Cerebellar nuclear complex (tissue), 1 donor: ENCODE data around the gene CAPRIN1.

Source experiments
- DNase-seq, 2 experiments: peaks; one replicate each; lab custom pipeline; 2025; lab: John Stamatoyannopoulos, UW

CAPRIN1 gene

DNA sequence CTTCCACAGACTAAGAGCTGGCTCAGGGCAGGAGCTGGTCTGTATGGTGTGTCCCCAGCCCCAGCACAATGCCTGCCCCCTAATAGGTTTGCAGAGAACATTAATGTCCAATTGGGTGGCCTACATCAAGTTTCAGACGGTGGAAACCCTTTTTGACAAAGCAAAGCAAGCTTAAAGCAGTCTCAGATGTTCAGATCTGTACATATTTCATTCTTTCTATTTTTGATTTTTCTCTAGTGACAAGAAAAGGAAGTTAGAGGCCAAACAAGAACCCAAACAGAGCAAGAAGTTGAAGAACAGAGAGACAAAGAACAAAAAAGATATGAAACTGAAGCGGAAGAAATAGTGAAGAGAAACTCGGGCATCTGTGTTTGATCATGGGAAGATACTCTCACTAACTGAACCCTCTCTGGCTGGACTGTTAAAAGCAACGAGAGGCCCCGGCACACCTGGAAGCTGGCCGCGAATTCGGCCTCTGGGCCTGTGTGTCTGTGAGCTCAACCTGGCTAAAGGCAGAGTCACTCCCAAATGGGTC is 94.4 kb downstream of the CAPRIN1 start:
- no peak for DNase-seq

DNA sequence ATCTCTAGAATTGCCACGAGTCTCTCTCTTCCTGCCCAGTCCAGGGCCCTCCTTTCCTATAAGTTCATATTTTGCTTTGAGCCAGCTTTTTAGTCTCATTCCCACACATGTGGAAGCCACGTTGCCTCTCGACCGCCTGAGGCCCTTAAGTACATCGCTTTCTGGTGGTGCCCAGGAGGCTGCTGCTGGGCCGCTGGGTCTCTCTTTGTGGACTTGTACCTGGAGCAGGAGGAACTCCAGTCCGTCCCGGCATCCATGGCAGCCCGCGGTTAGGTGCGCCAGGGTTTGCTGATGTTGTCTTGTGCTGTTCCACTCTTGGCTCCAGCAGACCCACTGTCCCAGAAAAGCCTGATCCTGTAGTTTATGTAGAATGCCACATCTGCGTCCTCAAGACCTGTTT is 94.9 kb downstream of the CAPRIN1 start:
- no peak for DNase-seq

DNA sequence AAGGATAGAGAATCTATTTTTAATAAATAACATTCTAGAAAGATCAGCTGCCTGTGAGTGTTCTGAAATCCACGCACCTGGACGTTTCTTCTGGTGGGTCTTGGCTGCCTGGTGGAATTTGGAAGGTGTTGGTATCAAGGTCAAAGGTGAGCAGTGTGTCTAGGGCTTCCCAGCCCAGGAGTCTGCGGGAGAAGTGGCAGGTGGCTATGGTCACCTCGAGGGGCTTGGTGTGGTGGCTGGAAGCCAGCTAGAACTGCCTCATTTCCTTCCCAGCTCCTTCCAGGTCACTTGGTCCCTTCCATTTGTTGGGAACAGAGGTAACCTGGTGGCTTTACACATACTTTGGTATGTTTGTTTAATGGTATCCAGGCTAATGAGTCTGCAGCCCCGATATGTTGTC is 95.3 kb downstream of the CAPRIN1 start:
- no peak for DNase-seq

DNA sequence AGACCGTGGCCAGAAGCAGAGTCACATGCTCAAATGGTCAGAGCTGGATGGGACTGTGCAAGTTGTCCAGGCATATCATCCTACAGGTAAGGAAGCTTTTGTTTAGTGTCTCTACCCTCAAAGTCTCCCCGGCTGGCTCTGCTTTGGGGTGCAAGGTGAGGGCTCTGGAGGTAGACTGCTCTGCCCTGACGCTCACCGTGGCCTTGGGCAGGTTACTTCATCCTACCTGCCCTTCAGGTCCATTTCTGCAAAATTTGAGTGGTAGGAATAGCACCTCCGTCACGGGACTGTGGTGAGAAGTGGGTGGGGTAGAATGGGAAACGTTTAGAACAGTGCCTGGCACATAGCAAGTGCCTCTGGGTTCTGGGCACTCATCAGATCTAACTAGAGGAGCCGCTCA is 96.0 kb downstream of the CAPRIN1 start:
- DNase-seq, result no peak

DNA sequence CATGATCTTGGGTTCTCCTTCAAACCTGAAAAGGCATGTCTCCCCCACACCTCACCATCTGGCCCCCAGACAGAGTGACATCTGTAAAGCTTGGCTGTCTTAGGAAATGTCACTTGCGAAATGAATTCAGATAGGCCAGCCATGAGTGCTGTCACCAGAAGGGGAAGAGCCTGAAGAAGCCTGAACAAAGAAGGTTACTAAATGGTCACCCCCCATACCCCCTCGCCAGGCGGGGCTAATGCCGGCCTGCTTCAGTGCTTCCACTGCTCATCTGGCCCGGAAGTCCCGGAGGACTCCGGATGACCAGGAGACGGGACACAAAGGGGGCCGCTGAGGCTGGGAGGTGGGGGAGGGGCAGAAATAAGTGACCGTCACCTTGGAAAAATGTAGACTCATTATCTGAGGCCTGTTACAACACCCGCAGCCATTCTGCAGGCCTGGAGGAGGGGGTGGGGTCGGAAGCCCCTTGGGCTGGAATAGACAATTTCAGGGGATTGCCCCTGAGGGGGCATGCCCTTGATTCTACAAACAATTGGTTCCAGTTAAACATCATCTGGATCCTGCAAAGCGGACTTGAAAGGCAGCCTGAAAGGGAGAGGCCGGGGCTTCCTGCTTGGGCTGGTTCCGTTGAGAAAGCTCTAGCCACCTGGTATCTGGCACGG is 97.1 kb downstream of the CAPRIN1 start:
- no peak for DNase-seq

DNA sequence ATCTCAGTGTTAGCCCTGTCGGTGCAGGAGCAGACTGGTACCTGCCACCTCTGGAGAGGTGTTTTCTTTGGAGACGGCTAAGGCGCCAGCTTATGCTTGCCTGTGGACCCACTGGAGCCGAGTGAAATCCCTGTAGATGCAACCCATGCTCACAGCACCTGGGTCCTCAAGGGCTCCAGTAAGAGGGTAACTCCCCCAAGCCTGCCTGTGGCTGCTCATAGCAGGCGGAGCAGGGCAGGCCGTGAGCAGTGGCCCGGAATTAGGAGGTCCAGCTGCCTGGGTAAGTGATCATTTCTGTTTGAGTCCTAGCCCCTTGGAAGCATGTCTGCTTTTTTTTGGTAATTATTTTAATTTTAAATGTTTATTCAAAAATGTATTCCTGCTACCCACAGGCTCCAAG is 97.7 kb downstream of the CAPRIN1 start:
- no peak for DNase-seq

DNA sequence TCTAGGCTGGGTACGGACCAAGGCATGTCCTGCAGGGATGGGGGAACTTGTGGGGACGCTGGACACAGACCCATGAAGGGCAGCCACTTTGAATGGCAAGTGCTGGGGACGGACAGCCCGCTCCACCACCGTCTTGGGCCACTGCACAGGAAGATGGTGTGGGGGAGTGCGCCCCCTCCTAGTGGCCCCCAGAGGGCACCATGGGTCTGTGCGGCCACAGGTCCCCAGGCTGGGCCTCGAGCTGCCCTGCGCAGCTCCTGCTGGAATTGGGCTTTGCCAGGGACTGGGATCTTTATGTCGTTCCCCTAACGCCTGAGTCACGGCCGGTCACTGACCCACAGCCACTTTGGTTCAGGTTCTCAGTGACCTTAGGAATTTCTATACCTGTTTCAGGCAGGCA is 98.3 kb downstream of the CAPRIN1 start:
- DNase-seq, result no peak

DNA sequence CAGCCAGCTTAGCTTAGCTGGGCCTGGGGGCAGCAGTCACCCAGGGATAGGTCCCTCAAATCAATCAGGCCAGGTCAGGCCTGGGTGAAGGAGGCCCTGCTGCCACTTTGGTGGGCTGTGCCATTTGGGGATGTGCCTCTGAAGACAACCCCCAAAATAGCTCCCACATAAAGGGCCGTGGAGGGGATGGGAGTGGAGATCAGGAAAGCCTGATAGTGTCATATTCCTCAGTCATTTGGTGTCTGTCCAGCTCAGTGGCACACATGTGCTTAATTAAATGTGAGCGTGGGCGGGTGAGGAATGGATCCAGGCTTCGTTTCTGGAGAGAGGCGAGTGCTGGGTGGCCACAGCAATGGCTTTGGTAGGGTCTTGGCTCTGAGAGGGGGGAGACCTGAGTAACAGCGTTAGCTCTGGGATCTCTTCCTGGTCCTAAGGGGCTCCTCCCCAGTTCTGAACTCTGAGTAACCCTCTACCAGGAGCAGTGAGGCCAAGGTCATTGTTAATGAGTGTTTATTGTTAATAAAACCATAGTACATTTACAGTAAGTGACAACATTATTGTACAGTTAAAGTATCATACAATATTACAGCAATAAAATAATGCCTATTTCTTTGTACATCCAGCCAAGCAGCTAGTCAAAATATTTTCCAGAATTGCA is 99.1 kb downstream of the CAPRIN1 start:
- DNase-seq, result no peak
